K562 (cell line): ENCODE data around the gene MAP3K7CL. TPM values are rescaled to one million over a fixed set of nuclear protein-coding genes. Genes with fewer than 3 reads are reported as not detected.

Source experiments
- ATAC-seq: fragments of 200-7000 bp; cut with Tn5 transposase; 3 replicates; pipeline ENCODE4 v1.9.1; 2020; ENCODE audit warnings: moderate library complexity
- BruUV-seq: library from RNA; stranded (reverse); fragments of 400-500 nt; replicated peaks from 2 replicates; lab custom pipeline; 2021; lab: Mats Ljungman, UMichigan
- CTCF ChIA-PET: fragments of 300-600 bp; formaldehyde crosslinking; extraction: SDS; loops from one replicate; lab custom pipeline; 2021; ENCODE audit warnings: low intra/inter-chr PET ratio; lab: Yijun Ruan, JAX
- POLR2A ChIA-PET: fragments of 300-600, 350-650 bp; sonication (Branson Sonifier 250); formaldehyde crosslinking; extraction: SDS; loops from one replicate; lab custom pipeline; 2021; ENCODE audit warnings: antibody characterized with exemption, inconsistent platforms; lab: Yijun Ruan, JAX
- DNase-seq, 4 experiments: peaks; one replicate each; pipeline versions ENCODE4 v3.0.0 to v3.0.0-alpha.2; 2011 to 2018; ENCODE audit warnings: low spot score in 3 of 4, mixed read lengths in 3 of 4; ENCODE audit errors: extremely low read depth in 1 of 4
- FAIRE-seq: peaks from 2 replicates; lab custom pipeline; 2011; peaks lifted over from hg19 to GRCh38; lab: Jason Lieb, UNC
- H2AFZ ChIP-seq: 2 replicates; pipeline ENCODE4 v1.6.0; 2011; ENCODE audit warnings: low read depth, low read length, control low read depth, inconsistent platforms
- H3K27ac ChIP-seq: fragments of 200-600 bp; 3 replicates; pipeline ENCODE4 v1.8.0; 2011; ENCODE audit warnings: low read depth, mild to moderate bottlenecking, control low read depth, inconsistent platforms, low read length, moderate library complexity, mixed read lengths; ENCODE audit errors: extremely low read depth
- H3K27me3 ChIP-seq, 2 experiments: fragments of 300-600 bp in 1 of 2; 2 replicates in 1 of 2; 3 replicates in 1 of 2; pipeline versions ENCODE4 v1.6.0 to v1.8.0; 2011; ENCODE audit warnings: inconsistent platforms in 2 of 2, low read length in 2 of 2, mild to moderate bottlenecking in 1 of 2, mixed read lengths in 1 of 2, moderate library complexity in 1 of 2; ENCODE audit not compliant: control insufficient read depth in 2 of 2, insufficient read depth in 2 of 2
- H3K36me3 ChIP-seq: fragments of 300-600 bp; 3 replicates; pipeline ENCODE4 v1.8.0; 2011; ENCODE audit warnings: mild to moderate bottlenecking, low read length, inconsistent platforms; ENCODE audit not compliant: control insufficient read depth, insufficient read depth
- H3K4me1 ChIP-seq, 2 experiments: fragments of 200-600 bp in 1 of 2; replicated peaks in 1 of 2; 2 replicates in 1 of 2; 3 replicates in 1 of 2; pipeline versions ENCODE4 v1.5.1 to v1.8.0; 2011; ENCODE audit warnings: inconsistent platforms in 2 of 2, low read length in 2 of 2, mild to moderate bottlenecking in 1 of 2, mixed read lengths in 1 of 2, moderate library complexity in 1 of 2; ENCODE audit not compliant: control insufficient read depth in 2 of 2, insufficient read depth in 2 of 2
- H3K4me2 ChIP-seq: 2 replicates; pipeline ENCODE4 v1.6.1; 2011; ENCODE audit warnings: low read length, control low read depth, inconsistent platforms, mixed read lengths; ENCODE audit not compliant: insufficient read depth
- H3K4me3 ChIP-seq: fragments of 200-600 bp; sonication (generic), shearing (Covaris generic); 2 replicates; pipeline ENCODE4 v1.5.1; 2016; ENCODE audit warnings: control low read depth, inconsistent platforms
- H3K79me2 ChIP-seq: fragments of 200-600 bp; 3 replicates; pipeline ENCODE4 v1.8.0; 2011; ENCODE audit warnings: low read length, inconsistent platforms; ENCODE audit not compliant: control insufficient read depth, insufficient read depth
- H3K9ac ChIP-seq, 2 experiments: 2 replicates each; pipeline versions ENCODE4 v1.6.0 to v1.6.1; 2011; ENCODE audit warnings: low read depth in 2 of 2, low read length in 2 of 2, control low read depth in 1 of 2, inconsistent platforms in 1 of 2, mild to moderate bottlenecking in 1 of 2, mixed read lengths in 1 of 2; ENCODE audit not compliant: insufficient read depth in 1 of 2
- H3K9me1 ChIP-seq: one replicate; pipeline ENCODE4 v1.6.0; 2011; ENCODE audit warnings: inconsistent platforms, mild to moderate bottlenecking, low read length, moderate library complexity; ENCODE audit not compliant: control insufficient read depth, insufficient read depth
- H3K9me3 ChIP-seq: replicated peaks from 2 replicates; pipeline ENCODE4 v1.5.1; 2011; ENCODE audit warnings: low read depth, low read length, inconsistent platforms; ENCODE audit not compliant: control insufficient read depth, insufficient read depth
- H4K20me1 ChIP-seq: replicated peaks from 2 replicates; pipeline ENCODE4 v1.6.1; 2011; ENCODE audit warnings: low read length, inconsistent platforms, mixed read lengths; ENCODE audit not compliant: control insufficient read depth, insufficient read depth
- ADNP ChIP-seq: fragments of 200-800 bp; sonication (Bioruptor generic); IDR thresholded peaks from 2 replicates; pipeline ENCODE4 v1.6.1; 2016; ENCODE audit warnings: missing genetic modification characterization, missing compliant biosample characterization
- BCOR ChIP-seq: fragments of 450-650 bp; IDR thresholded peaks from 2 replicates; pipeline ENCODE4 v1.6.1; 2016
- CTCFL ChIP-seq: IDR thresholded peaks from 2 replicates; pipeline ENCODE4 v1.6.1; 2011; ENCODE audit warnings: borderline replicate concordance, low read depth, mild to moderate bottlenecking, moderate library complexity, low read length; ENCODE audit not compliant: insufficient read depth, poor library complexity, severe bottlenecking
- ELF4 ChIP-seq: fragments of 450-650 bp; formaldehyde crosslinking; IDR thresholded peaks from 2 replicates; pipeline ENCODE4 v1.4.0; 2022; ENCODE audit warnings: missing genetic modification characterization
- HDAC8 ChIP-seq: fragments of 450-650 bp; IDR thresholded peaks from 2 replicates; pipeline ENCODE4 v1.6.1; 2016; ENCODE audit warnings: mild to moderate bottlenecking, missing genetic modification characterization, moderate library complexity, missing compliant biosample characterization
- MCM2 ChIP-seq: fragments of 450-650 bp; IDR thresholded peaks from 2 replicates; pipeline ENCODE4 v1.6.1; 2017; ENCODE audit warnings: low read depth, mild to moderate bottlenecking
- MXI1 ChIP-seq: IDR thresholded peaks from 2 replicates; pipeline ENCODE4 v1.6.1; 2011; ENCODE audit warnings: low read depth, mild to moderate bottlenecking, improper control_type of control experiment, low read length
- RFX5 ChIP-seq: IDR thresholded peaks from 2 replicates; pipeline ENCODE4 v1.6.1; 2011; ENCODE audit warnings: low read depth, mild to moderate bottlenecking, improper control_type of control experiment, low read length
- RNF2 ChIP-seq: sonication (generic); IDR thresholded peaks from 2 replicates; pipeline ENCODE4 v1.6.1; 2016
- STAG1 ChIP-seq: sonication (generic); formaldehyde crosslinking; IDR thresholded peaks from 2 replicates; pipeline ENCODE4 v1.5.0; 2020; ENCODE audit warnings: missing genetic modification reagents, borderline replicate concordance
- ZC3H11A ChIP-seq: IDR thresholded peaks from 2 replicates; pipeline ENCODE4 v1.6.1; 2012; ENCODE audit warnings: low read depth, low read length, improper control_type of control experiment
- ZNF449 ChIP-seq: fragments of 250-450 bp; sonication (Bioruptor Pico); IDR thresholded peaks from 2 replicates; pipeline ENCODE4 v1.8.0; 2022; ENCODE audit warnings: moderate library complexity, mild to moderate bottlenecking, inconsistent platforms
- ZNF511 ChIP-seq: sonication (generic); formaldehyde crosslinking; IDR thresholded peaks from 2 replicates; pipeline ENCODE4 v1.8.0; 2022; ENCODE audit warnings: mild to moderate bottlenecking, missing genetic modification reagents
- ZNF586 ChIP-seq: fragments of 450-650 bp; formaldehyde crosslinking; conservative IDR thresholded peaks from 2 replicates; pipeline ENCODE4 v1.4.0; 2020; ENCODE audit warnings: mild to moderate bottlenecking, moderate library complexity
- ZNF75A ChIP-seq: fragments of 450-650 bp; formaldehyde crosslinking; IDR thresholded peaks from 2 replicates; pipeline ENCODE4 v1.4.0; 2020; ENCODE audit warnings: mild to moderate bottlenecking
- ZNF766 ChIP-seq: fragments of 200-800 bp; sonication (Bioruptor generic); conservative IDR thresholded peaks from 2 replicates; pipeline ENCODE4 v1.6.1; 2016; ENCODE audit warnings: missing genetic modification characterization, missing compliant biosample characterization
- WGBS: fragments of 100-300 bp; shearing (Covaris generic); methylation state at CpG from one replicate; pipeline ENCODE4 v1.1.6; 2016; ENCODE audit warnings: low coverage, mixed read lengths; ENCODE audit not compliant: insufficient coverage; ENCODE audit errors: missing lambda C conversion rate; 5-methylcytosine and 5-hydroxymethylcytosine counted together
- in situ Hi-C: fragments of 300-500 bp; cut with MboI; formaldehyde crosslinking; loops from 4 replicates; pipeline ENCODE4 v1.15.0; 2018; ENCODE audit warnings: inconsistent platforms, mixed read lengths
- intact Hi-C: fragments of 100-400 bp; cut with micrococcal nuclease; formaldehyde crosslinking; loops from 2 replicates; pipeline ENCODE4 v1.14.2; 2022
- polyA plus RNA-seq, 8 experiments: library from polyadenylated mRNA; depleted of rRNA in 4 of 8; stranded (reverse) in 5 of 8; unstranded in 3 of 8; fragments of >200 nt; fragmentation: Nextera tagmentation in 2 of 8; fragmentation: Illumina TruSeq in 1 of 8; extraction: Ambion mirVana in 2 of 8; extraction: Trizol in 1 of 8; gene quantifications; 2 replicates each; pipeline versions ENCODE4 v1.2.1 to v1.2.3, GENCODE V29; 2011 to 2014; ENCODE audit warnings: inconsistent platforms in 1 of 8, missing spikeins in 1 of 8
- total RNA-seq, 7 experiments: library from RNA; depleted of rRNA in 6 of 7; stranded (reverse); fragments of >200 nt in 6 of 7; fragmentation: Illumina TruSeq in 2 of 7; extraction: Trizol in 2 of 7; gene quantifications; 2 replicates each; pipeline versions ENCODE4 v1.2.1 to v1.2.3, GENCODE V29; 2011 to 2021; ENCODE audit warnings: low replicate concordance in 1 of 7

MAP3K7CL gene
- total and polyA plus RNA-seq, 9 of the 15 experiments (the other 6 are each of a cell fraction or from before 2014, with no cell fraction given) = 0.13 to 0.15 (median 0.14) TPM; not detected in 6

GRCh38 chr21:29121759-29122158 lies 8.7 kb upstream of the MAP3K7CL start:
- H2AFZ ChIP-seq = no peak overlapping the region
- no peaks in the 10 kb centered on the region for H3K79me2 ChIP-seq
- no peaks in the 10 kb centered on the region for H3K36me3 ChIP-seq
- POLR2A ChIA-PET = interaction anchor here (0.6 to 1.4 kb wide), 2 partner anchors 16 to 110 kb away, joined by 3 to 4 read pairs; no protein-coding TSS in a partner anchor
- in situ Hi-C loops = loop anchor here (25.0 kb wide), 1 partner anchor 1966 kb away; no protein-coding TSS in a partner anchor
- ATAC-seq (peak; percentile 26; the same call in 2 of the 3 replicates), FAIRE-seq (no peak), DNase-seq (no peak)
- intact Hi-C loops = no loop called here
- no peaks in the 10 kb centered on the region for H4K20me1 ChIP-seq
- H3K27me3 ChIP-seq = peaks cover 11 to 21% of the 10 kb centered on the region in 2 experiments
- H3K4me2 ChIP-seq = no peak overlapping the region
- H3K4me3 ChIP-seq = no peak overlapping the region
- H3K9me3 ChIP-seq = no peaks in the 10 kb centered on the region
- no peak for TF ChIP-seq ZNF766
- TF ChIP-seq CTCFL = no peak
- no peak for TF ChIP-seq ELF4
- no peak for TF ChIP-seq BCOR
- no peak for TF ChIP-seq ZC3H11A
- TF ChIP-seq MCM2 = no peak
- TF ChIP-seq ADNP = no peak
- TF ChIP-seq HDAC8 (tag) = no peak
- no peak for TF ChIP-seq ZNF449
- no peak for TF ChIP-seq ZNF511 (CRISPR knock-in tag)
- no peak for TF ChIP-seq MXI1
- TF ChIP-seq RFX5 = no peak
- no peak for TF ChIP-seq ZNF75A (CRISPR knock-in tag)
- TF ChIP-seq STAG1 (CRISPR knock-in tag) = no peak
- TF ChIP-seq ZNF586 (CRISPR knock-in tag) = no peak
- no peak for TF ChIP-seq RNF2
- no peaks in the 10 kb centered on the region for H3K4me1 ChIP-seq
- no peaks in the 10 kb centered on the region for H3K9me1 ChIP-seq
- H3K9ac ChIP-seq = no peak overlapping the region
- BruUV-seq = no TSS peak
- H3K27ac ChIP-seq = no peak overlapping the region
- 6% methylated on average over 1 of the region's 1 CpG for WGBS
- CTCF ChIA-PET = no interaction called here
